ENCODE measurements around the gene TRMO.

TRMO gene

DNA sequence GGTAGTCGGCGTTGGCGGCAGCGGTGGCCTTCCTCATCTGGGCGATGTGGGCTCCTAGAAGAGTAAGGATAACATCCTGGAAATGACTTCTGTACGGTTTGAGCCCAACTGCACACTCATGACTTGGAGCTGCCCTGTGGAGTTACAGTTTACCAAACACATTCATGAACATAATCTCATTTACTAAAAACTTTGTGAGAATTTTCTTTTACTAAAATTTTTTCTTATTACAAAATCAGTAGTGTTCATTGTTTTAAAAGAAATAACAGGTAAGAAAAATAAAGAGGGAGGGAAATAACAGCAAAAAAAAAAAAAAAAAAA, 63.9 kb downstream of the TRMO start:
- no peak for DNase-seq (ENCODE audit: low read depth)
- no peak for TF ChIP-seq CTCF (IDR thresholded peaks at IDR 0.05; ENCODE audit: control insufficient read depth, insufficient read depth, low read depth, low read length, missing control alignments)
- H3K4me3 ChIP-seq (ENCODE audit: control insufficient read depth, low read depth, low read length) = no peak overlapping the region

DNA sequence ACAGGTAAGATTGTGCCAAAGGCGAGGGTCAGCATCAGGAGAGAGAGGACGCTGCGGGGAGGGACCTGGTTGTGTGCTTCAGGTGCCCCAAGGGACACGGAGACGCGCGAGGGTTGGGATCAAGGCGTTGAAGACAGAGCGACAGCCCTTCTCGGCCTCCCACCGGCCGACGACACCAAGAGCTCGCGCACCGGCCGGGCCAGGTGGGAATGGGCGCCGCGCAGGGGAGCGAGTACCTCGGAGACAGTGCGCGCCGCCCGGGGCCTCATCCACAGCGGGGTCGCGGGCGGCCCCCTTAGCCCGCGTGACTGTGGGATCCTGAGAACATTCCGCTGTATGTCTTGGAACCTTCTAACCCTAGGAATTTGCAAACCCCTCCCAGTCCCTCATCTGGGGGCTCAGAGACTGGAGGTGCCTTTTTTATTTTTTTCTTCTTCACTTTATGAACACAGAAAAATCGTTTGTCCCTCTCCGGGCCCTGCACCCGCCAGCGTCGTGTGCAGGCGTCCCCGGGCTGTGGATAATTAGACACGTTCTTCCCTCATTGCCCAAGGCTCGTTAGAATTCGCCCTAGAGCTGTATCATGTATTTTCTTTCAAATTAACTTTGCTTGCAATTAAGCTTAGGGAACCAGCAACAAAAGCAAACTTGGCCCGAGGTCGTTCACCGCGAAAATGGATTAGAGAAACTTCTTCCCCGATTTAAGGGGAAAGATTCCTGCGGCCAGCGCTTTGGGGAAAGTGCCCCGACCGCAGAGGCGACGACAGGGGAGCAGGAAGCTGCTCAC, 64.5 kb downstream of the TRMO start:
- no peak for TF ChIP-seq CTCF (IDR thresholded peaks at IDR 0.05; ENCODE audit: control insufficient read depth, insufficient read depth, low read depth, low read length, missing control alignments)
- DNase-seq (ENCODE audit: low read depth) = no peak
- no peak overlapping the region for H3K4me3 ChIP-seq (ENCODE audit: control insufficient read depth, low read depth, low read length)

DNA sequence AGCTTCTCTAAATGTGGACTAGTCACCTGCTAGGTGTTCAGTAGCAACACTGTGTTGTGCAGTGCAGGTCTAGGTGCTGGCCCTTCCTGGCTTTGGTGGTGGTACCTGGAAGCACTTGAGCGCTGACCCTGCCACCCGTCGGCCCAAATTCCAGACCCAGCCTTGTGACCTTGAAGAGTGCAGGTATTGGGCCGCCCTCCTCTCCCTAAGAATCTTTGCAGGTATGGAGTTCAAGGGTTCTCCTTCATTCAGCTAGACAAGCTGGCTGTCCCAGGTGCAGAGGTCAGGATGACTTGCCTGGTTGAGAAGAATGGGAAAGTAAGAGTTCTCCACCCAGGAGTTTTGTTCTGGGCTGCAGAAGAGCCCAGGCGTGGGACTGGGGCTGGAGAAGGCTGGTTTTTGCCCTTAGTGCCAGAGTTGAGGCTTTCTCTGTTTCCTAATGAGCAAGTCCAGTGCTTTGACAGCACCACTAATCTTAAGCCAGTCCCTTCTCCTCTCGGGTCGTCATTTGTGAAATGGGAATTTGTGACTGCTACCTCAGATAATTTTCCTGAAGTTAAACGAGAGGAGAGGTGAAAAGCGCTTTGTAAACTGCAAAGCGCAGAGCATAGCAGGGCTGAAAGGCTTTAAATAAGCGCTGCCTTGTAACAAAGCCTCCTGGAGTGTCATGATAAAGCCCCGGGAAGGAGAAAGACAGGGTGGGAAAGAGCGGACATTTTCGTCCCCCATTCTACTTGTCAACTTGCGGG, 65.3 kb downstream of the TRMO start:
- TF ChIP-seq CTCF (IDR thresholded peaks at IDR 0.05; ENCODE audit: control insufficient read depth, insufficient read depth, low read depth, low read length, missing control alignments) = no peak
- no peak for DNase-seq (ENCODE audit: low read depth)
- H3K4me3 ChIP-seq (ENCODE audit: control insufficient read depth, low read depth, low read length) = no peak overlapping the region

GRCh38 chr9:97855899-97856298, 66.4 kb downstream of the TRMO start:
- no peak for DNase-seq (ENCODE audit: low read depth)
- no peak for TF ChIP-seq CTCF (IDR thresholded peaks at IDR 0.05; ENCODE audit: control insufficient read depth, insufficient read depth, low read depth, low read length, missing control alignments)
- no peak overlapping the region for H3K4me3 ChIP-seq (ENCODE audit: control insufficient read depth, low read depth, low read length)

DNA sequence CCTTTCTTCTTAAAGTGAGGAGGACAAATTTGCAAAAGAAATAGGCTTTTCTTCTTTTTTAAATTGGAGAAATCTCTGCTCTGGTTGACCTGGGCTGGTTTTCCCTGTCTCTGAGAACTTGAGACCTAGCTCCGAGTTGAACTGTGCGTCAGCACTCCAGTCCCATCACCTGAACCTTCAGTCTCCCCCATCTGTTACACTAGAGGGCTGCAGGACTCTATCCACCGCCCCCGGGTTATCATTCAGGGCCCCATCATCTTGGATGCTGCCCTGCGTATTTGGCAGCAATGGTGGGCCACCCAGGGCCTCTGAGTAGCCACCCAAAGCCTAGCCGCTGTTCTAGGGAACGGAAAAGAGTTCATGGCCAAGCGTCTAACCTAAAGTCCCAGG, 66.8 kb downstream of the TRMO start:
- no peak overlapping the region for H3K4me3 ChIP-seq (ENCODE audit: control insufficient read depth, low read depth, low read length)
- no peak for TF ChIP-seq CTCF (IDR thresholded peaks at IDR 0.05; ENCODE audit: control insufficient read depth, insufficient read depth, low read depth, low read length, missing control alignments)
- no peak for DNase-seq (ENCODE audit: low read depth)

DNA sequence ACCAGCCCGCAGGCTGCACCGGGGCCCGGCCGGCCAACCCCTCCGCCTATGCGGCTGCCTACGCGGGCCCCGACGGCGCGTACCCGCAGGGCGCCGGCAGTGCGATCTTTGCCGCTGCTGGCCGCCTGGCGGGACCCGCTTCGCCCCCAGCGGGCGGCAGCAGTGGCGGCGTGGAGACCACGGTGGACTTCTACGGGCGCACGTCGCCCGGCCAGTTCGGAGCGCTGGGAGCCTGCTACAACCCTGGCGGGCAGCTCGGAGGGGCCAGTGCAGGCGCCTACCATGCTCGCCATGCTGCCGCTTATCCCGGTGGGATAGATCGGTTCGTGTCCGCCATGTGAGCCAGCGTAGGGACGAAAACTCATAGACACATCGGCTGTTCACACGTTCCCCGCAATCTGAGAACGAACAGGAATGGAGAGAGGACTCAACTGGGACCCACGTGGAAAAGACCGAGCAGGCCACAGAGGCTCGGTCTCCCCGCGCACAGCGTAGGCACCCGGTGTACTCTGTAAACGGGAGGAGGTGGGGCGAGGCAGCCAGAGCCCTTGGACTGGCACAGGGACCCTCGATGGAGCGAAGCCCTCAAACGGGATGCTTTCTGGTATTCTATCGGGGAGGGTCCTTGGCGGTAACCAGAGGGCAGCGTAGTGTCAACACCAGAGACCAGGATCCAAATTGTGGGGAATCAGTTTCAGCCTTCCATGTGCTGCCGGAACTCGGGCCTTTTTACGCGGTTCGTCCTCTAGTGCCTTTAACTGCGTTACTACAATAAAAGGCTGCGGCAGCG, 67.4 kb downstream of the TRMO start:
- DNase-seq (ENCODE audit: low read depth) = no peak
- no peak overlapping the region for H3K4me3 ChIP-seq (ENCODE audit: control insufficient read depth, low read depth, low read length)
- TF ChIP-seq CTCF (IDR thresholded peaks at IDR 0.05; ENCODE audit: control insufficient read depth, insufficient read depth, low read depth, low read length, missing control alignments) = no peak
